Skin of body (tissue), 2 donors: ENCODE data around the gene EIF5AL1. TPM values are rescaled to one million over a fixed set of nuclear protein-coding genes. Genes with fewer than 3 reads are reported as not detected.
A peak's percentile ranks its signal among the peaks of the same experiment; 100 is the strongest.
"Not testable (repeated sequence)": the region's sequence is repeated elsewhere in the genome, so short reads cannot be mapped to it uniquely, and the experiment has no call there.

Experiments
- DNase-seq: peaks from one replicate; lab custom pipeline; 2025; lab: John Stamatoyannopoulos, UW
- total RNA-seq: library from RNA; depleted of rRNA; stranded (reverse); fragments of >200 nt; gene quantifications from one replicate; pipeline ENCODE4 v1.2.3, GENCODE V29; 2014

Gene EIF5AL1
- total RNA-seq, 1 donor from 2014 or later: 0.30 TPM

GRCh38 chr10:79487296-79488194, 24.8 kb upstream of the EIF5AL1 start:
- DNase-seq: no peak

GRCh38 chr10:79488336-79488735, 24.0 kb upstream of the EIF5AL1 start:
- peak; percentile 33 for DNase-seq

DNA sequence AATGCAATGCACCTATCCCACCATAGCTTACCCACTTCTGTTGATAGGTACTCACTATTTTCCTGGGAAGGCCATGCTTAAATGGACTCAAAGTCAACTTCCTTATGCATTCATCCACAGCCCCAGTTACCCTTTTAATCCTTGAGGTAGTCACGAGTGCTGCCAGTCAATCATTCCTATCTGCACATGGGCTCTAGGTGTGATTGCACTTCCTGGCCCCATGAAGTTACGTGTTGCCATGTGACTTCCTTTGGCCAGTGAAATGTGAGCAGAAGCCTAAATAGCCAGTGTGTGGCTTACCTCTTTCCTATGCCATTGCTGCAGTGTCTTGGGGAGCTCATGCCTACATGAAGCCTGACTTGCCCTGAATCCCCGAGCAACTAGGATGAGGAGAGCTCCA, 23.5 kb upstream of the EIF5AL1 start:
- no peak for DNase-seq

DNA sequence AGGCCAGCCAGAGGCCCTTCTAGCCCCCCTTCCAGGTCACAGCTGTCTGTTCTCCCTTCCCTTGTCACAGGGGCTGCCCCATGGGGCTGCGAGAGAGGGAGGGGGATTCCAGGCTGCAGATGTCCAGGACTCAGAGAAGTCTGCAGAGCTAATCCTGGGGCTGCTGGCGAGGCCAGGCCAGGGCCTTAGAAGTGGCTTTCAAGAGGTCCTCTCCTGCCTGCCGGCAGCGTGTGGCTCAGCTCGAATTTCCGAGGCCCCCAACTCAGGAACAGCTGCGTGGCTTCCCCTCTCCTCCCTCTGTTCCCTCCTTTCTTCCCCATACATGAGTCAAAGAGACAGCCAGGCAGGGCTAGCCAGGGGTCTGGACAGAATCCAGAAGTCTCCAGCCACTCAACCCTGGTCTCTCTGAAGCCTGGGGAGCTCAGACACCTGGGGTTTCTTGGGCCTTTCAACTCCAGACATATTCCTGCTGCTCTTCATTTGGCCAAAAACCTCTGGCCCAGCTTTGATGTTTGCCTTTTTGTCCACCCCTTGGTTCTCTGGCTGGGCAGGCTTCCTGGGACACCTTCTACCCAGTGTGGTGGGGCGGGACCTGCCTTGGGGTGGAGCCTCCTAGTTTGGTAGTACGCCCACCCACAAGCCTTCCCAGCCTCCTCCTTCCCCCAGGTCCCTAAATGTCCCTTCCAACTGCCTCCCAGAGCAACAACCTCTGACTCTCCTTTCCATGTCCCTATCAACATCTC, 21.8 kb upstream of the EIF5AL1 start:
- peak; percentile 12 for DNase-seq

GRCh38 chr10:79491143-79491835, 21.0 kb upstream of the EIF5AL1 start:
- DNase-seq: no peak

DNA sequence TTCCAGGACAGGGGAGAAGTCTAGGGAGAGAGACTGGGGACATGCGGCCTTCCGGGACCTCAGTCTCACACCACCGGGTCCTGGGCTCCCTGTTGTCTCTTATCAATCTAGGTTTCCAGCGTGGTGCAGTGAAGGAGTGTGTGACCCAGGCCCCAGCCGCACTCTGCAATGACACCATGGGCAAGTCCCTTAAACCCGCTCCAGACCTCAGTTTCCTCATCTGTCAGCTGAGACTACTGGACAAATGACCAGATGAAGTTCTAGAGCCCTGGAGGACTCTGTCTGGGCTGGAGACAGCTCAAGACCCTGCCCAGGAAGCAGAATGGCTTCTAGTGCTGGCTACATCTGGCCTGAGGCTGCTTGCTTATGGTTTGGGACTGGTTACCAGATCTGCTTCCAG, 20.1 kb upstream of the EIF5AL1 start:
- DNase-seq: no peak

- DNase-seq: no peak
Measured at GRCh38 chr10:79492839-79493238, 19.5 kb upstream of the EIF5AL1 start.

DNA sequence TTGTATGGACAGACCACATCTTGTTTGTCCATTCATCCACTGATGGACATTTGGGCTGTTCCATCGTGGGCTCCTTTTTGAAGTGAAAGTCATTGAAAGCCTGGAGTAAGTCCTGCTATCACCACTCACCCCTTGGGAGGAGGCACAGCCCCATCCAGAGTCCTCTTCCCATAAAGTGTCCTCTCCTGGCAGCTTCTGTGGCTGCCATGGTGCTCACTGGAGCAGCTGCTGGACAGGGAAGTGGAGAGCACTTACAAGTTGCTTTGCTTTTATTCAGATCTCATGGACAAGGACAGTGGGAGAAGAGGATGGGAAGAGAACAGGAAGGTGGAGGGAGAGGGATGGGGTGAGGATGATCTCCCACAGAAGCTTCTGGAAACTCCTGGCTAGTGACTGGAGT, 18.5 kb upstream of the EIF5AL1 start:
- no peak for DNase-seq

- no peak for DNase-seq
Measured at GRCh38 chr10:79494871-79495705, 17.2 kb upstream of the EIF5AL1 start.

DNA sequence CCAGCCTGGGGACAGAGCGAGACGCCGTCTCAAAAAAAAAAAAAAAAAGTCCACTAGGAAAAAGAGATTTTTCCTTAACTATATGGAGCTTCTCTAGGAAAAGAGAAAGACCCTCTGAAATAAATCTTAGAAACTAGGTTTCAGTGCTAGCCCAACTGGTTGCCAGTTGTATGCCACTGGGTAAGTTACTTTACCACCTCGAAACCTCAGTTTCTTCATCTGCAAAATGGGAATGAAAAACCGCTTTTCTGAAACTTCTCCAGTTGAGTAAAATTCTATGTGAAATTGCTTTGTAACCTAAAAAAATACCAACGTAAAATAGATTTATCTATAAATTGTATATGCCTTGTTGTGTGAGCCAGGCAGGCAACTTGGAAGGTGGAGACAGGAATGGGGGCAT, 16.5 kb upstream of the EIF5AL1 start:
- DNase-seq: no peak

GRCh38 chr10:79496896-79497295, 15.4 kb upstream of the EIF5AL1 start:
- no peak for DNase-seq

GRCh38 chr10:79498291-79498829, 14.0 kb upstream of the EIF5AL1 start:
- no peak for DNase-seq

- DNase-seq: no peak
Measured at GRCh38 chr10:79502561-79503309, 9.6 kb upstream of the EIF5AL1 start.

GRCh38 chr10:79503787-79504186, 8.5 kb upstream of the EIF5AL1 start:
- DNase-seq: not testable (repeated sequence)

GRCh38 chr10:79504483-79504882, 7.8 kb upstream of the EIF5AL1 start:
- not testable (repeated sequence) for DNase-seq

DNA sequence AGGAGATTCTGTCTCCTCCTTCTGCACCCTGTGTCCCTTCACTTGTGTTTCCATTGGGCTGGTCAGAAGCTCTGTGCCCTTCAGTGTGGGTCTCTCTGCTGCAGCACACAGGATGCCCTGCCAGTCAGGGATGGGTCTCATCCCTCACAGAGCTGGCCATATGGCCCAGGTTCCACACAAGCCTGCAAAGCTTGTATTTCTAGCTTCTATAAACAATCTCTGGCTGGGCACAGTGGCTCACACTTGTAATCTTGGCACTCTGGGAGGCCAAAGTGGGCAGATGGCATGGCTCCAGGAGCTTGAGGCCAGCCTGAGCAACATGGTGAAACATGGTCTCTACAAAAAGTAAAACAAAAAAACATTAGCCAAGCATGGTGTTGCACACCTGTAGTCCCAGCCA, 7.0 kb upstream of the EIF5AL1 start:
- DNase-seq: not testable (repeated sequence)

DNA sequence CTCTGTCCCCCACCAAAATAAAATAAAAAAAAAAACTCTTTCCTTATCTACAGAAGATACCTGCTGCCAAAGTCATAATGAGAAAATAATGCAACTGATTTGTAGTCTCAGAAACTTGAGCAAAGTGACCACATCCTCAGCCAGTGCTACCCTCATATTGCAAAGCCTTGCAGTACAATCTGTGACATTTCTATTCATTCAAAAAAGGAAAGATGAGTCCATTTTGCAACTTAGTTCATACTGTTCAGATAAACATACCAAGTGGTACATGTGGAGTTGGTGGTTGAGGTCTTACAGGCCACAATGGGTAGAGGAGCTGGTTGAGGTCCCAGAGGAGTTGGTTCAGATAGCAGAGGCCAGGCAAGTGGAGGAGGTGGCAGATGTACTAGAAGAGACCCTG, 6.5 kb upstream of the EIF5AL1 start:
- no peak for DNase-seq

DNA sequence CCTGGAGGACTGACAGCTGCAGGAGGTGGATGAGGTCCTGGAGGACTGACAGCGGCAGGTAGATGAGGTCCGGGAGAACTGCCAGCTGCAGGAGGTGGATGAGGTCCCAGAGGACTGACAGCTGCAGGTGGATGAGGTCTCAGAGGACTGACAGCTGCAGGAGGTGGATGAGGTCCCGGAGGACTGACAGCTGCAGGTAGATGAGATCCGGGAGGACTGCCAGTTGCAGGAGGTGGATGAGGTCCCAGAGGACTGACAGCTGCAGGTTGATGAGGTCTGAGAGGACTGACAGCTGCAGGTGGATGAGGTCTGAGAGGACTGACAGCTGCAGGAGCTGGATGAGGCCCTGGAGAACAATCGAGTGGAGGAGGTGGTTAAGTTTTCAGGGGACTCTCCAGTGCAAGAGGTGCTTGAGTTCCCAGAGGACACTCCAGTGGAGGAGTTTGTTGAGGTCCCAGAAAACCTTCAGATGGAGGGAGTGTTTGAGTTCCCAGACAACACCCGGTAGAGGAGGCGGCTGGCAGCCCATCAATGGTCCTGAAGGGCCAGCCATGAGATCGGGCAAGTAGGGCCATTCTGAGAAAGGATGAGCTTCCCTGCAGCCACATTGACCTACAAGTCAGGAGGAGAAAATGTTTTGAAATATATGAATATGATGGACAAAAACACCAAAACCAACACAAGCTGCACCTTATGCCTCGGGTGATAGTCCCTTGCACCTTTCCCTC, 4.7 kb upstream of the EIF5AL1 start:
- no peak for DNase-seq

DNA sequence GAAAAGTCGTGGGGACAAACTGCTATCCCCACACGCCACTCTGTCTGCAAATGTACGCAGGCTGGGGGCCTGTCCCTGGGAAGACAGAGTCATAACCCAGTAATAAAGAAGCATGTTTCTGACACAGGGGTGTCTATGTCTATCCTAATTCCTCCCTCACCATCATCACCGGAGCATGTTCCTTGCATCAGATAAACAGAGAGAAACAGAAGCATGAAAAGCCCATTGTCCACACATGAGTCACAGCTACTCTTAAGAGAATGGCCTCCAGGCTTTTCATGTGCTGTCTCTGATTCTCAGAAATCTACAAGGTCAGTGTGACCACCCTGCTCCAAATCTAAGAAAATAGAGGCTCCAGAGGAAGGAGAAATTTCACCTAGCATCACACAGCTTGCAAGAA, 4.1 kb upstream of the EIF5AL1 start:
- DNase-seq: not testable (repeated sequence)
